ENCODE data around the gene CDC34. TPM values are rescaled to one million over a fixed set of nuclear protein-coding genes. Genes with fewer than 3 reads are reported as not detected.

The CDC34 gene
- total RNA-seq, 1 experiment from 2014 or later, result 112 TPM

DNA sequence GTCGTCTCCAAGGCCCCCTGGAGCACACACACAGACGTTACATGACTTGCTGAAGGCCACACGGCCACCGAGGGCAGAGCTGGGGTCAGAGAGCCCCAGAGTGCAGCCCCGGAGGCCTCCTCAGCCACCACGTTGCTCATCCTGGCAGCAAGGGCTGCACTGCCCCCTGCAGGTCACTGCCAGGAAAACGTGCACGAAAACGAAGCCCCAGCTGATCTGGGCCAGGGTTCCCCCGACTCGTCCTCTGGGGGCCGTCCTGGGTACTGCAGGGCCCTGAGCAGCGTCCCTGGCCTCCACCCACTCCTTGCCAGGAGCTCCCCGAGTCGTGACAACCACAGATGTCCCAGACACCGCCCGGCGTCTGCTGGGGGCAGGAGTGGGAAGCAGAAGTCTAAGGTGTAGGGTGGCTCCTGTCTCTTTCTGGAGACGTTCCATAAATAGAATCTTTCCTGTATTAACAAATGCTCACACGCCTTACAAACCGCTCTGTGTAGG, 20.9 kb upstream of the CDC34 start:
- Histone ChIP-seq H3K4me2 (ENCODE audit: insufficient read depth, insufficient read length, low read length) (peak overlapping the region; percentile 38), H4K5ac (ENCODE audit: insufficient read length, low read depth, low read length) (no peak overlapping the region), H3K27me3 (ENCODE audit: insufficient read depth, low read length) (no peaks in the 10 kb centered on the region), H2BK12ac (ENCODE audit: insufficient read length, low read depth, low read length) (no peak overlapping the region), H3K4ac (ENCODE audit: low read depth, low read length) (no peak overlapping the region), H2BK5ac (ENCODE audit: insufficient read length, low read length) (no peak overlapping the region), H3K23ac (ENCODE audit: insufficient read length, low read depth, low read length) (no peak overlapping the region), H3K9me3 (ENCODE audit: control insufficient read depth, low read depth, low read length) (no peaks in the 10 kb centered on the region), H3K27ac (ENCODE audit: insufficient read length, low read depth, low read length) (no peak overlapping the region), H3K79me1 (ENCODE audit: insufficient read depth, low read depth, low read length, poor library complexity, severe bottlenecking) (no peaks in the 10 kb centered on the region), H3K18ac (ENCODE audit: insufficient read length, low read depth, low read length) (no peak overlapping the region), H3K4me1 (ENCODE audit: insufficient read depth, low read length) (no peaks in the 10 kb centered on the region), H4K91ac (ENCODE audit: insufficient read length, low read depth, low read length) (no peak overlapping the region), H4K8ac (replicated peaks; ENCODE audit: insufficient read length, low read depth, low read length) (no peak overlapping the region), H2BK120ac (ENCODE audit: low read depth, low read length, poor library complexity, severe bottlenecking) (no peak overlapping the region), H4K20me1 (ENCODE audit: control insufficient read depth, insufficient read depth, insufficient read length) (peaks cover 5% of the 10 kb centered on the region), H3K14ac (ENCODE audit: insufficient read depth, low read length) (no peak overlapping the region), H3K56ac (ENCODE audit: insufficient read length, low read depth, low read length) (no peak overlapping the region), H3K23me2 (ENCODE audit: insufficient read length, low read depth, low read length, poor library complexity, severe bottlenecking) (peaks cover 8% of the 10 kb centered on the region), H3K9ac (ENCODE audit: extremely low read depth, insufficient read length, low read length) (no peak overlapping the region), H3T11ph (ENCODE audit: low read length) (no peak overlapping the region), H2AK5ac (ENCODE audit: insufficient read length, low read length) (no peak overlapping the region), H3K79me2 (ENCODE audit: insufficient read depth, low read length) (no peaks in the 10 kb centered on the region), H2BK20ac (ENCODE audit: low read depth, low read length, poor library complexity, severe bottlenecking) (no peak overlapping the region), H2AFZ (ENCODE audit: low read length) (no peak overlapping the region), H2BK15ac (ENCODE audit: low read depth, low read length) (no peak overlapping the region)
- WGBS (ENCODE audit: extremely low coverage, insufficient read length, low lambda C conversion rate), result no CpG with 5 or more reads among the region's 21 CpGs
- peak; percentile 95 for DNase-seq
- Mint-ChIP-seq H3K27ac (no peak overlapping the region), H3K4me3 (peak overlapping the region; percentile 53 to 77), H3K36me3 (ENCODE audit: insufficient read depth in 1 of 3, low read depth in 3 of 3) (peaks cover 10 to 26% (median 10%) of the 10 kb centered on the region in 3 experiments; a peak in 6 of 7 replicates), H3K9me3 (peaks cover 5 to 7% of the 10 kb centered on the region in 2 experiments; a peak in 3 of 5 replicates), H3K27me3 (ENCODE audit: low read depth) (peaks cover 7% of the 10 kb centered on the region), H3K4me1 (peaks cover 19 to 21% of the 10 kb centered on the region in 2 experiments)
- TF ChIP-seq CTCF (conservative IDR thresholded peaks at IDR 0.05), result peak; percentile 100

Data from H9 (cell line).